Fibroblast of peridontal ligament (primary cell): Measurements from ENCODE around the gene DDT.
"Not testable (repeated sequence)": the region's sequence is repeated elsewhere in the genome, so short reads cannot be mapped to it uniquely, and the experiment has no call there.

Experiments
- DNase-seq: peaks from one replicate; pipeline ENCODE4 v3.0.0-alpha.2; 2010; ENCODE audit errors: extremely low read depth

DDT gene

GRCh38 chr22:23974345-23974744, at the start of gene DDT:
Gene DDT (minus strand): TSS chr22:23974441. CDS start chr22:23974414, 27 bp downstream.
- DNase-seq: not testable (repeated sequence)

- DNase-seq: no peak
Measured at GRCh38 chr22:24023204-24023789, 49.1 kb upstream of the DDT start.

GRCh38 chr22:24021304-24021703, 47.1 kb upstream of the DDT start:
- no peak for DNase-seq

GRCh38 chr22:24016156-24016555, 41.9 kb upstream of the DDT start:
- DNase-seq: no peak

- peak; percentile 4 for DNase-seq
Measured at GRCh38 chr22:24011735-24012068, 37.5 kb upstream of the DDT start.

GRCh38 chr22:24010018-24010391, 35.8 kb upstream of the DDT start:
- no peak for DNase-seq

GRCh38 chr22:24009227-24010017, 35.2 kb upstream of the DDT start:
- DNase-seq: no peak

- no peak for DNase-seq
Measured at GRCh38 chr22:24008381-24009226, 34.4 kb upstream of the DDT start.

GRCh38 chr22:24008022-24008283, 33.7 kb upstream of the DDT start:
- no peak for DNase-seq

GRCh38 chr22:24007253-24008021, 33.2 kb upstream of the DDT start:
- DNase-seq: no peak

- DNase-seq: no peak
Measured at GRCh38 chr22:24006914-24007214, 32.6 kb upstream of the DDT start.

GRCh38 chr22:24006207-24006913, 32.1 kb upstream of the DDT start:
- DNase-seq: no peak

GRCh38 chr22:24005201-24005600, 31.0 kb upstream of the DDT start, which contains the start of gene GSTT4:
Gene GSTT4 (minus strand): TSS chr22:24005453. CDS start chr22:24005356, 97 bp downstream.
- DNase-seq: peak; percentile 5

- DNase-seq: no peak
Measured at GRCh38 chr22:24003887-24004286, 29.6 kb upstream of the DDT start.

- no peak for DNase-seq
Measured at GRCh38 chr22:24002851-24003250, 28.6 kb upstream of the DDT start.

GRCh38 chr22:24002272-24002671, 28.0 kb upstream of the DDT start:
- DNase-seq: no peak

- DNase-seq: no peak
Measured at GRCh38 chr22:24001314-24001713, 27.1 kb upstream of the DDT start.

GRCh38 chr22:23999779-24000178, 25.5 kb upstream of the DDT start:
- DNase-seq: not testable (repeated sequence)

GRCh38 chr22:23997092-23997491, 22.9 kb upstream of the DDT start:
- no peak for DNase-seq

GRCh38 chr22:23993581-23994177, 19.4 kb upstream of the DDT start:
- DNase-seq: not testable (repeated sequence)

GRCh38 chr22:23993080-23993479, 18.8 kb upstream of the DDT start:
- DNase-seq: not testable (repeated sequence)
